HG03342 (cell line): Measurements from ENCODE around the gene MESD.

Source experiments
- ATAC-seq: cut with Tn5 transposase; IDR thresholded peaks from one replicate; pipeline ENCODE4 v1.9.1; 2021; ENCODE audit warnings: mild to moderate bottlenecking, moderate library complexity; ENCODE audit not compliant: unreplicated experiment

MESD gene

DNA sequence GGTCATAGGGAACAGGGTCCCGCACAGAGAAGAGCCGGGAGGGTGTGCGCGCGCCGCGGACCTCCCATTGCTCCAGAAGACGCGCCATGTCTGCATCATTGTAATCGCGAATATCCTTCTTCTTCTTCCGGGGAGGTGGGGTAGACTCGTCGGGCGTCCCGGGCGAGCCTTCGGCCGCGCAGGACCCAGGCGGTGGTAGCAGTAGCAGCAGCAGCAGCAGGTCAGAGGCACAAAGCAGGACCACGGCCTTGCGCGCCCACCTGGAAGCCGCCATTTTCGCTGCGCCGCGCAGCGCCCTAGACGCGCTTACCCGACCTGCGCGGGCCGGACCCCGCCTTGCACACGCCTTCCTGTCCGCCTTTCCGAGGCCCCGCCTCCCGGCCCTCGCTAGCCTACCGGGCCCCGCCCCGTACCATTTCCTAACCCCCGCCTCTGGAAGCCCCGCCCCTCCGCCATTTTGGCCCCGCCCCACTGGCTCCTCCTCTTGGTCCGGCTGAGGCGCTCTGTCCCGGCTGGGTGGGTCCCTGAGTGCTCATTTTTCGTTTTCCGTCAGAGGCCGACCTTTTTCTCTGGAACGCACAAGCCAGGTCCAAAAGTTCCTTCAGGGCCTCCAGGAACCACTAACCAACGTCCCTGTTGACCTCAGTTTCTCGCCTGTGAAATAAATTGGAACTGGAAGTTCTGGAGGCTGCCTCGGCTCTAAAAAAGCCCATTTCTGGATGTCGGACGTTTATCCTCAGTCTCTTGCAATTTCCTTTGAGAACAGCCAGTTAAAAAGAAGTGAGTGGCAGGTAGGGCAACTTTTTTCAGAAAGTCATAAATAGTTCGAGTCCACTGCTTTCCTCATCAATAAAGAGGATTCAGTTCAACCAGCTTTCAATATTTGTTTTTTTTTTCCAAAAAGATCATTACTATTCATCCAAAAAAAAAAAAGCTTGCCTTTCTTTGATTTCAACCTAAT, at the start of gene MESD:
MESD (minus strand) TSS at position 302 of the 961 bp plus-strand sequence; CDS start at position 274, 28 bp downstream.
- ATAC-seq = peak; percentile 97

DNA sequence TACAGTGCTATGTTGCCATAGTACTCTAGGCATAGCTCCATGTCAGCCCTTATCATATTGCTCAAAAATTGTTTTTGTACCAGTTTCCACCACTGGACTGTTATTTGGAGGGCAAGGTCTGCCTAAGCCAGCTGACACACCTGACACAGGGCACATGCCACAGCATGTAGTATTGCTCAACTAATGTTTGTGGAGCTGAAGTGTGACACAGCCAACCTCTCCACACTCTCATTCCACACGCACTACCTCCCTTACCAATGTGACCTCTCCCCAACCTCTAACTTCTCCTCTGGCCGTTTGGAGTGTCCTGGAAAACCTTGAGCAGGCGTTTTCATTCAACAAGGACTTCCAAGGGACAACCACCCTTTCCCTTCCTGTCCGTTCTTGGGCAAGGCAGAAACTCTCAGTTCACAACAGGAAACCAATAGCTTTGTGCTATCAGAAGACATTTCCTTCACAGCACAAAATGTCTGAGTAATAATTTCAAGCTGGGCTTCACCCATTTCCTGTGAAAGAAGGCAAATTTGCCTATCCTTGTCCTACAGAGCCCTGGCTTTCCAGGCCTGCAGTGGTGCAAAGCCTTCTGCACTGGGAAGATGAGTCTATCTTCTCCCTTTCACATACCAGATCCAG, 49.5 kb upstream of the MESD start:
- ATAC-seq = no peak

DNA sequence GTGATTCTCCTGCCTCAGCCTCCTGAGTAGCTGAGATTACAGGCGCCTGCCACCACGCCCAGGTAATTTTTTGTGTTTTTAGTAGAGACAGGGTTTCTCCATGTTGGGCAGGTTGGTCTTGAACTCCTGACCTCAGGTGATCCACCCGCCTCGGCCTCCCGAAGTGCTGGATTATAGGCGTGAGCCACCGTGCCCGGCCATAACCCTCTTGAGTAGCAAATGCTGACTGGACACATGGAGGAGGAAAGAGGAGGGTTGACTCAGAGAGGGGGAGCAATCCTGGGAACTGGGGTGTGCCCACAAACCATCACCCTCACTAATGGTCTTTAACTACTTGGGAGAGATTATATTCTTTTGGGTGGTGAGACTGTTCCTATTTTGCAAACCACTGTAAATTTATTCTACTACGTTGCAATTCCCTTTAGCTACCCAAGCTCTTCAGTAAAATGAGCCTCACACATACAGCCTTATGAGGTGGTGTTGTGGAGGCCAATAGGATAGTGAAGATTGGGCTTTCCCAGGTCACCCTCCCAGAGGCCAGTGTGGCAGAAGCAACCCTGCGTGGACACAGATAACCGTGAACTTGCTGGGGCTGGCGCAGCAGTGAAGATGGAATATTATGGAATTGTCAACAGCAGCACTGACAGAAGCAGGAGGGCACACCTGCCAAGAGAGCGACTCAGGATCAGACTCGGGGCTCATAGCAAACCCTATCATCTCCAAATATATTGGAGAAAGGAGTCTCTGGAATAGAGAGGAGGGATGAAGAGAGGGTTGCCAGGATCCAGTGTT, 48.5 kb upstream of the MESD start:
- ATAC-seq = no peak

DNA sequence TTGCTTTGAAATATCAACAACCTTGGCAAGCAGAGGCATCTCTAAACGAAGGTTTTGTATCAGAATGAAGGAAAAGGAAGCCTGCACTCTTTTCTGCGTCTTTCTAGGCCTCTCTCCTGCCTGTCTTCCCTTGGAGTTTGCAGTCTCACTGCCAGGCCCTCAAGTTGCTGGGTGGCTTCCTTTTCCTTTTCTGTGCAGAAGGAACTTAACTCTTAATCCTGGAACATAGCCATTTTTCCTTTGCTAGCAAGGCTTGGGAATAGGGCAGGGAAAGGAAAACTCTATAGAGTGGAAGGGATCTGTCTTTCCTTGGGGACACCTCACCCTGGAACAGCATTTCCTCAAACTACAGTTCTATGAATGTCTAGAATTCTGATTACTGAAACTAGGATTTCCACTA, 43.9 kb upstream of the MESD start:
- ATAC-seq = no peak

DNA sequence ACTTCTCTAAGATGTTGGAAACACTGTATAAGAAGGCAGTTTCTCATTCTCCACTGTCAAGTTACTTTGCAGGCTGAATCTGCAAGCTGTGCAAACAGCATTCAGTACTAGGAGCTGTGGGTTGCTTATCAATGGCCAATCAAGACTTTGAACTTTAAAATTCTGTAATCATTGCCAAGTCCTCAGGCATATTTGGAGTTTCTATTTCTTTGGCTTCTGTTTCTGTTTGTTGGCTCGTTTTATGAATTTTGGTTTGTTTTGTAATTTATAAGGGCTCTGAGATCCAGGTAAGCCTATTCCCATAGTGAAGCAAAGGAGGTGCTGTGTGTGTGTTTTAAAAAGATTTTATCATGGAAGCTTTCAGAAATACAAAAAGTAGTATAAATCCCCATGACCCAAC, 43.2 kb upstream of the MESD start:
- no peak for ATAC-seq

DNA sequence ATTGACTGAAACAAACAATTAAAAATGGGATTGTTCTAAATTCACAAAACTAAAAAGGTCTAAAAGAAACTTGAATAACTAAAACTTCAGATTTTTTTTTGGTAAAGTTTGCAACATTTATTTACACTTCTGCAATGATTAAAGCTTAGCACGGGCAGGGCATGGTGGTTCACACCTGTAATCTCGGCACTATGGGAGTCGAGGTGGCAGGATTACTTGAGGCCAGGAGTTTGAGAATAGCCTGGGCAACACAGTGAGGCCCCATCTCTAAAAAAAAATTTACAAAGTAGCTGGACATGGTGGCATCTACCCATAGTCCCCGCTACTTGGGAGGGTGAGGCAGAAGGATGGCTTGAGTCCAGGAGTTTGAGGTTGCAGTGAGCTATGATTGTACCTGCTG, 42.7 kb upstream of the MESD start:
- no peak for ATAC-seq

DNA sequence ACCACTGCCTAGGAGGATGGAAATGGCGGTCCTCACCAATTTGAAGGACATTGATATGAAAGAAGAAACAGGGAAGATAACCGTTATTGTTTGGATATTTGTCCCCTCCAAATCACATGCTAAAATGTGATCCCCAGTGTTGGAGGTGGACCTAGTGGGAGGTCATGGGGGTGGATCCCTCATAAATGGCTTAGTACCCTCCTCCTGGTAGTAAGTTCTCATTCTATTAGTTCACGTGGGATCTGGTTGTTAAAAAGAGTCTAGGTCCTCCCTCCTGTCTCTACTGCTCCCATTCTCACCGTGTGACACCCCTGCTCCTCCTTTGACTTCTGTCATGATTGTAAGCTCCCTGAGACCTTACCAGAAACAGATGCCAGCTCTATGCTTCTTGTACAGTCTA, 41.6 kb upstream of the MESD start:
- ATAC-seq = no peak

DNA sequence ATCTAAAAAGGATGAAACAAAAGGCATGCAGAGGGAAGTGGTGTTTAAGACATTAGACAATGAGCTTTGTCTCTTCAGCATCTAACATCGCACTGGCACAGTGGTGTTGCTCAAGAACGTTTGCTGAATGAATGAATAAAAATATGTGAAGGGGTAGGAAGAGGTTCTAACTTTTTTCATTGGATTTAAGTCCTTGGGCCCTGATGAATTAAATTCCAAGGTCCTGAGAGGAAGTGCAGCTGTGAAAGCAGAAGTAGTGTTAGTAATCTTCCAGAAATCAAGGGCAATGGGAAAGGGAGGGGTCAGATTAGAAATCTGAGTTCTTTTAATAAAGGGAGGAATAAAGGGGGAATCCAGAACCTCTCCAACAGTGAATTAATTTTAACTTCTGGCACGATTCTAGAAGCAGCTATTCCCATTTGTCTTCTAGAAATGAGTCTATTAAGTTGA, 40.7 kb upstream of the MESD start:
- no peak for ATAC-seq

DNA sequence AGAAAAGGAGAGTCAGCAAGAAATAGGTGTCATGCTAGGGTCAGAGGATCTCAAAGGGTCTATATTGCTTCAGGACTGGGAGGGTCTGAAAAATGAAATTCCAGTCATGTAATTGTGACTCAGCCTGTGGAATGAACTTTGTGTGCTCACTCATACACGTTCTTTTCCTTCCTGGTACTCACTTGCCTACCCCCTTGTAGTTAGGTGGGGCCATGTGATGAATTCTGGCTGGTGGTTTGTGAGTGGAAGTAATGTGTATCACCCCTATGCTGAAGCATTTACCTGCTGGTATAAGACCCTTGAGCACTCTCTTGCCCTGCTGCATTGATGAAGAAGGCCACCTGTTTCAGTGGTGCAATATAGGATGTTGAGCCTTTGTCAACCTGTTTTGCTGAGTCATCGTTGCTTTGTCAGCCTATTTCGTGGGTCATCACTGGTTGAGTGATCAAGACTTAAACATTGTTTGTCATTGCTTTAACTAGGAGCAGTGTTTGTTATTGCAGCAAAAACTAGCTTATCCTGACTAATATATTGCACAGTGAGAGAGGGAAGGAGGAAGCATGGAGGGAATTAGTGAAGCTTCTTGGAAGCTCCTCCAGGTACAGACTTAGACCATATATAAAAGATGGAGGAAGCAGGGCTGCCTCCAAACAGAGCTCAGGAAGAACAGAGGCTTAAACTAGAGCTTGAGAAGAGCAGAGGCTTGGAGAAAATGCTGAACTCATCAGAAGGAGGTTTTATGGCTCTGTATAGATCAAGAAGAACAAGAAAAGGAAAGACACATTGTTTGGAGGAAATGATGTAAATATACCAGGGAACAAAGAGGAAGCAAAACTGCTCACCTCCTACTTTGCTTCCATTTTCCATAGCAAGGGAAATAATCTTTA, 40.0 kb upstream of the MESD start:
- ATAC-seq = no peak

DNA sequence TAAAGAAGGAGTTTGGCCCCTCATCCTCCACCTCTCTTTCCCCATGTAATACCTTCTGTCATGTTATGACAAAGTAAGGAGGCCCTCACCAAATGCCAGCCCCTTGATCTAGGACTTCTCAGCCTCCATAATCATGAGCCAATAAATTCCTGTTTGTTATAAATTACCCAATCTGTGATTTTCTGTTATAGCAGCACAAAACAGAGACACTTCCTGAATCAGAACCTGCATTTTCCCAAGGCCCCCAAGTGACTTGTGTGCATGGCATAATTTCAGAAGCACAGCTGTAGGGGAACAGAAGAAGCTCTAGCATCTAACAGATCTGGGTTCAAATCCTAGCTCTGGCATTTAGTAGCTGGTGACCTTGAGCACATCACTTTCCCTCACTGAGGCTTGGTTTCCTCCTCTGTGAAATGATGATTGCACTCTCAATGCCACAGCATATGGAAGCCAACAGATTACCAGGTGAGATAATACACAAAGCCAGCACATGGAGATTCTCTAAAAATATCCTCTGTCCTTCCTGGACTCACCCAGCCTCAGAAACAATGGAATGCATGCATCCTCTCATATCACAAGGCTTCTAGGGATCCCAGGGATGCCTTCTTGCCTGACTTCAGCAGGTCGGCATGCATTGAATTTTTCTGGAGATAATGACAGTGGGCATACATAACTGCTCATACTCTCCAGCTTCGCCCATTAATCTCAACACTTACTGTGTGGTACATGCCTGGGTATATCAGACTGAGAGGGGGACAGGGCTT, 37.4 kb upstream of the MESD start:
- ATAC-seq = no peak

DNA sequence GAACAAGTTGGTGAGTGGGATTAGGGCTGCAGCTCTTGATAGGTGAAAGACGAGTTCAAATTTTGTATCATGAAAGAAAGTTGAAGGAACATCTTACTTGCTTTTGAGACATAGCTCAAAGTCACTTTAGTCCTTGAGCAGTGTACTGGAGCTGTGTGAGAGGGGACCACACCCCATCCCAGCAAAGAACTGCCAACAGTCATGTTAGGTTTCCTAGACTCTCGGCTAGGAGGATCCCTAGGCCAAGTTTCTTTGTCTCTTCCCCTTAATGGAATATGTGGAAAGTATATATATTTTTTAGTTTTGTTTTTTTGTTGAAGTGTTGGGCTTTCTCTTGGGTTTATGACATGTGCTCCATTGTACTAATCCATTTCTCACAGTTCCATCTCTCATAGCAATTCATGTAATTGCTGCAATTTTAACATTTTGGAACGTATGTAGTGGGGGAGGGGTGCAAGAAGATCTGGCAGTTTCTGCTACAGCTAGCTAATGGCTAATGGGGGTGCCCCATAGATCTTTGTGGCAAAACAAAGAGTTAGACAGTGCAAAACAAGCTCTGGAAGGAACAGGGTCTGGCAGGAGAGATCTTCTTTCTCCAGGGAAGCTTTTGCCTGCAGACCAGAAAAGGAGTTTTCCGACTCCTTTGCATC, 36.2 kb upstream of the MESD start:
- no peak for ATAC-seq

DNA sequence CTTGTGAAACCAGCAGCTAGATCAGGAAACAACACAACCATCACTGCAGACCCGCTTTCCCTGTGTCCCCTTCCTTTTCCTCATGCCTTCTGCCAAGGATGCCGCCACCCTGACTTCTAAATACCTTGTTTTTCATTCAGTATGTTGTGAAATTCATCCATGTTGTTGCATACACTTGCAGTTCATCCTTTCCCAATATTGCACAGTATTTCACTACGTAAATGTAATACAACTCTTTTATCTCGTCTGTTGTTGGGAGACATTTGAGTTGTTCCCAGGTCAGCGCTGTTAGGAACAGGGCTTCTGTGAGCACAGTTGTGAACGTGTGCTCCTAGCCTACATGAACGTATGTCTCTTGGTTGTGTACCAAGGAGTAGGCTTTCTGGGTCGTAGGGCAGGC, 35.3 kb upstream of the MESD start:
- ATAC-seq = no peak

DNA sequence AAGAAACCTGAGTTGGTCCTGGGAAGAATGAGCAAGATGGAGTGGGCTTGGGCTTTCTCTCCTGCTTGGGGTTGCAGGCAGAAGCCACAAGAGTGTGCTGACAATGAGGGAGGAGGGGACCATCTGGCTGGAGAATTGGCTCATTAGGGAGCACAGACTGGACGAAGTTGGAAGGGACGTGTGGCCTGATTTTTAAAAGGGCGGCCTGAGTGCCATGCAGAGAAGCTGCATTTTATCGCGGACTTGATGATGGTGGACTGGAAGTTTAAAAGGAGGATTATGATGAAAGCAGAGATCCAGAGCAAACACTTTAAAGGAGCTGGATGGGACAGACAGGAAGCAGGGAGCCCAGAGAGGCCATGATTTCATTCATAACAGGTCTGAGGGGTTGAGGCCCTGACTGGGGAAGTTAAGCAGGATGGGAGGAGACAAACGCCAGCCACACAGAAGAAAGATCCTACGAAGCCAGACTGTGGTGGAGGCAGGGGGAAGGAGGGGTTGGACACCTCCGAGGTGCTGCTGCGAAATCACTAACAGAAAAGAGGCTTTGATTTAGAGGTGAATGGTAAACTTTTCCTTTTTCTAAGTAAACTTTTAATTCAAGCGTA, 34.8 kb upstream of the MESD start:
- ATAC-seq = no peak

DNA sequence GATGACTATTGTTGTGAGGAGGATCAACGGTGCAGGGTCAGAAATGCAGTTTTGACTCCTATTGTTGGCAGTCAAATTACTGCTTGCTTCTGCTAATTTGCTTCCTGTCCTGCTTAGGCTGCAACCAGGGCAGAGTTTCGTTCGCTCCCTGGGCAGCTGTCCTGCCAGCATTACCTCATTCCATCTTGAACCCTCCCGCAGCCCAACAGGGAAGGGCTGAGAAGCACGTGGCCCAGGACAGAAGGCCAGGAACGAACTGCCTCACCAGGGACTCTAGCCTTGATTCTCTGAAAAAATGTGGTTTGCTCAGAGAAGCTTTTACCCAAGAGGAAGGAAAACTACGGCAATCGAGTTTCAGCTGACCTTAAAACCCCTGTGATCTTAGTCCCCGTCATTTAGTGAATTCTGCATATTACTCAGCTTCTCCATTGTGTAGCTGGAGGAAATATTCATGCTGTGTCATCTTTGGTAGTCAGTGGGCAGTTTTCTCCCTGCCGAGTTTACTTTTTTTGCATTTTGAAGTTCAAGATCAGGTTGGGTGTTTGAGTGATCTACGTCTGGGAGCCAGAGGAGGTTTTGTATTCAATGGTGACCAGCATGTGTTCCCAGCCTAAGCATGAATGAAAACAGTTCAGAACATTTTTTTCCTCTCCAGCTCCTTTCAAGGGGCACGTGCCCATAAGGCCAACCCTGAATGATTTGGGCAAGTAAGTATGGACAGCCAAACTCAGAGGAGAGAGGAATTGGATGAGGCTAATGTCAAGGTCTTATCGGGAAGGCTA, 34.1 kb upstream of the MESD start:
- peak; percentile 90 for ATAC-seq

DNA sequence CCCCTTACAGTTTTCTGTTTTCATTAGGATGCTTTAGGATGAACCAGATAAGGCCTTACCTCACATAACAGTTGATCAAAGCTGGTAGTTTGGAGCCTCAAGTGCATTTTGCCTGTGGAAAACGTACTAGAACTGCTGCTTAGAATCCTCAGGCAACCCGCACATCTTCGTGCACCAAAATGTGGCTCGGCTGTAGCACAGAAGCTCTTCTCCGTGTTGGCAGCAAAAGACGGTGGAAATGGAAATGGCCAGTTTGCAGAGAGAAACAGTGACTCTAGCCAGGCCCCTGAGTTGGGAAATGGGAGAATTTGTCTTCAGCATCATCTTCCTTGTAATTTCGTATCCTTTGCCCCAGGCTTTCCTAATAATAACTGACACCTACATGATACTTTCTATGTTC, 31.7 kb upstream of the MESD start:
- no peak for ATAC-seq

DNA sequence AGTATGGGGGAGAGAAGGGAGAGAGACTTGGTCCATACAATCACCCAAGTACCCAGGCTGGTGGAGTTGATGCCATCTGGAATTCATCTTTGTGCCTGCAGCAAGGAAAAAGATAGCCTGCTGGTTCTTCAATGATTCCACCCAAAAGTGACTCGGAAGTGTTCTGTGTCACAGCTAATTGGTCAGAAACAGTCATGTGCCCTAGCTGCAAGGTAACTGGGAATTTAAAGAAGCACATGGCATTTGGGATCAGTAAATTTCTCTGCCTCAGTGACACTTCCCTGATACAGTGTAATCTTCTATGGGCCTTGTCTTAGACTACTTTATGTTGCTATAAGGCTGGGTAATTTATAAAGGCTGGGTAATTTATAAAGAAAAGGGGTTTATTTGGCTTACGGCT, 28.6 kb upstream of the MESD start:
- no peak for ATAC-seq

DNA sequence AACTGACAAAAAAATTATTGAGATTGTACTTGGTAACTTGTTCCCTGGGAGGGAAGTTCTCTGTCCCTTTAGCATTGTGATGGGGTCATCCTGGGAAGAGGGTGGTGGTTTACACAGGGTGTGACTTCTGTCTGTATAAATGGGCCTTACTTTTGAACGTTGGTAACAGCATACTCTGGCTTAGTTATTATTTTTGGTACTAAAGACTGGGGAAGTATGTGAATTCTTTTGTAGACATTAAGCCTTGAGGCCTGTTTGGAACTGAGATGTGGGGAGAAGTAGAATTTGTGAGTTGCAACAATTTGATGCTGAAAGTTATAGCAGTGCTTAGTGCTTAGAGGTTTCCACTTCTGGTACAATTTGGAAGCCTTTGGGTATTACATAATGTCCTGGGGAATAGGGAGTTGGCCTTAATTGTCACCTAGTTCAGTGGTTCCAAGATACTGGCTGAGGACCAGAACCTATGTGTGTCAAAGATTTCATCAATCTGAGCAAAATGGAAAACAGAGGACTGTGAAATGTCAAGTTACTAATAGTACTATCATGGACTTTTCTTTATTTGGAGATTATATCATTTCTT, 27.0 kb upstream of the MESD start:
- no peak for ATAC-seq
